GM18873 (cell line): ENCODE measurements around the gene SPTBN1.

Experiments
- ATAC-seq: cut with Tn5 transposase; IDR thresholded peaks from one replicate; pipeline ENCODE4 v1.9.1; 2021; ENCODE audit warnings: mild to moderate bottlenecking, moderate library complexity, moderate number of reproducible peaks; ENCODE audit not compliant: unreplicated experiment, low FRiP score

The SPTBN1 gene

DNA sequence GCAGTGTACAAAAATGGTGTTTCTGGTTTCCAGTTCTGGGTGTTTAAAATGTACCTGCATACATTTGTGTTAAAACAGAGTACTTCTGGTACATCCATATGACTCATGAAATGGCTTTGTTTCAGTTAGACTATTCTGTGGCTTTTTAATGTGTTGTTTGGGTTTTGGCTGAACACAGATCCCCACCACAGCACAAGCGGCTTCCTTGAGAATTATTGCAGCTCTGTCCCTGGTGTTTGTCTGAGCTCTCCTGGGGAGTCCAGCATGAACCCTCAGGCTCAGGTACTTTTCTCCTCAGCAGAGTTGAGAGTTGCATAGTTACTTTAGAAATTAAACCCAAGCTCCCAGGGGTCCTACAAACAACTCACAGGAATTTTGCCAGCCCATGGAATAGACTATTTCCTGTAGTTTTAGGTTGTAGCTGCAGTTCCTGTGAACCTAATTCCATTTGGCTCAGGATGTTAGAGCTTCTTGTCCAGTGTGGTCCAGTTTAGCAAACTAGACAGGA, 202.5 kb downstream of the SPTBN1 start:
- ATAC-seq: no peak

DNA sequence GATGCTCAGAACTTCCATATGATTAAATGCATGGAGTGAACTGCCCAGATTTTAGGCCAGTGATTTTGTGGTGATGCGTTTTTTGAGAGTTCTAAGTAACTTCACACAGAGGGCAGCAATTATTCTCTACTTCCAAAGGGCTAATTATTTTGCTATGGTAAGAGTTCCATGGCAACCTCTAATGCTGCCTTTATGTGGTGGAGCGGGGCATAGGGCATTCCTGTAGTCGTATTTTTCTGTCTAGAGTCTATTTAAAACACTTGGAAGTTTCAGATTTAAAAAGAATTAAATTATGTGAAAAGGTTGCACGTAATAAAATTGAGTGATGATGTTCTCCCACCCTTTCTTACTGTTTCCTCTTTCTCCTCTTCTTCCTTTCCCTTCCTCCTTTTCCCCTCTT, 203.4 kb downstream of the SPTBN1 start:
- no peak for ATAC-seq

DNA sequence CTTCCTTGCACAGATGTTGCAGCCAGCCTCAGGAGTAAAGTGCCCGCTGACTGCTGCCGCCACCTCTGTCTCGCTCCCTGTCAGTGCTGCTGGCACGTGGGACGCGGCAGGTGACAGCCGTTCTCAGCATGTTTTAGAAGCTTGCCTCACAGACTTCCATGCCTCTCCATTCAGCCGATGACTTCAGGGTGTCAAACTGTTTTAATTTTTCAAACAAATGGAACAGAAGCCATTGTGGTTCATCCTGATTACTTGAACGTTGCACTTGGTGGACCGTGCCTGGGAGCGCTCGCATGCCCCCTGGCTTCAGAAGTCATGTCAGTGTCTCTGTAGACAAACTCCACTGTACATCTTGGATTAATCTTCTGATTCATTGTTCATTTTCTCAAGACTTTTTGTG, 204.6 kb downstream of the SPTBN1 start:
- no peak for ATAC-seq

DNA sequence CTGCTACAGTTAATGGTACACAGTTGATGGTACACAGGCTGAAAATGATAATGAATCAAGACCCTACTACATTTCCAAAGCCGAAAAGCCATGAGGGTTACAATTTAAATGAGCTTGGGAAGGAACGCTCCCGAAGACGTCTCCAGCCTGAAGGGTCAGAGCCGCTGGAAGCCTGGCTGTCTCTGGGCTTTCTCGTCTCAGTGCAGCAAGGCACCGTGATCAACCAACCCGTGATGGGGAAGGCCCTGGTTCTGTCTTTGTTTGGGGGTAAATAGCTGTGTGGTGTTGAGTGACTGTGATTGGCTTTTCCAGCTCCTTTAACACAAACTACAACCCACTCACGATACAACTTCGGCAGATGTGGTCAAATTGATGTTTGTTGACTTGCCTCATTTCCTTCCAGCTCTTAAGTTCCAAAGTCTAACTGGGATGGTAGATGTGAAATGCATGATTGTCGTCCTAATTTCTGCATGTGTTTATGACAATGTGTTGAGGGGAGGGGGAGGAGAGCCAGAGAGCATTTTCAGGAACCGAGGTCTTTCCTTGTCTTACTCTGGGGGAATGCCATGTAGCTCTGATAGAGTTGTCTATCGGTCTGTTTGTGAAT, 207.4 kb downstream of the SPTBN1 start:
- no peak for ATAC-seq

DNA sequence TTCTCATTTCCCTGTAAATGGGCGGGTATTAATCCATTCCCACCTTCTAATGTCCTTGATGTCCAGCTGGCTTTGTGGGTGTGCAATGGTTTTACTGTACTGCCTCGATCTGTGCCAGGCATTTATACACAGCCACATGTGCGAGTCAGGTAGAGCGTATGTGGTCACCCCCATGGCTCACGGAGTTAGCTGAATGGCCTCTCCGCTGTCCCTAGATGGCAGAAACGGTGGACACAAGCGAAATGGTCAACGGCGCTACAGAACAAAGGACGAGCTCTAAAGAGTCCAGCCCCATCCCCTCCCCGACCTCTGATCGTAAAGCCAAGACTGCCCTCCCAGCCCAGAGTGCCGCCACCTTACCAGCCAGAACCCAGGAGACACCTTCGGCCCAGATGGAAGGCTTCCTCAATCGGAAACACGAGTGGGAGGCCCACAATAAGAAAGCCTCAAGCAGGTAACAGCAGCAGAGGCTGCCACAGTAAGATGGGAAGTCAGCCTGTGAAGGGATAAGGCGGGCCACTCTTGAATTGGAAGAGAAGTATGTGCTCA, 208.2 kb downstream of the SPTBN1 start:
- ATAC-seq: no peak

DNA sequence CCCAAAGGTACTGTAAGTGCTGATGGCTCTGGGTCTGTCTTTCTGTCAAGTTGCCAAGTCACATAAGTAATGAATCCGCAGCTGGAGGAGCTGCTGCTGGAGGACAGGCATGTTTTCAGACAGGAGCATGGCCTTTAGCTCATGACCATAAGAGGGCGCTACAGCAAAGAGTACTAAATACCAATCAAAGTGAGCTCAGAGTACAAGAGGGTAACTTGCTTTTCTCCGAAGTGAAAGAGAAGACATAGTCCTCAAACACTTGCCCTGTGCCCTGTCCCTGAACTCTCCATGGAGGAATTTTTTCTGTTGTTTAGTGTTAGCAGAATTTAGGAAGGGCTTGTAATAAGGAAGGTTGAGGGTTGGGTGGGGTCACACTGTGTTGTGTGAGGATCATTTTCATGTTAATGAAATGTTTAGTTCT, 209.3 kb downstream of the SPTBN1 start:
- no peak for ATAC-seq

DNA sequence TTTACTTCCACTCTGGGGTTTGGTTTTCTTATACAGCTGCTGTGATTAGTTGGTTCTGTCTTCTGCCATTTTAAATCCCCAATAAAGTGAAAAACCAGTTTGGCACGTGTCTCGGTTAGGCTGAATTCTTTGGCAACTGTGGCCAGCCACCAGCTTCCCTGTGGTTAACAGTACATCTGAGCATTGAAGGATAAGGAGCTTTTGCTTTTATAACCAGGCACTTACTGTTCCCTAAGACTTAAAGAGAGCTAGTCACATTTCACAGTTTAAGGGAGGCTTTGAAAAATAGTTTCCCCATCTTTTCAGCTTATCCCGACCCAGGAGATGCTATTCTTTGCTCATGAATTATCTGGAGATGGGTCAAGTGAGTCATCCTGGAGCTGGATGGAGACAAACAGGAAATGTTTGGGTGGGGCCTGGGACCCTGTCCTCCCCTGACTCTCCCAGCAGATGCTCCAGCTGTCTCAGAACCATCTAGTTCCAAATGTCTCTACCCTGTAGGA, 210.1 kb downstream of the SPTBN1 start:
- ATAC-seq: no peak

DNA sequence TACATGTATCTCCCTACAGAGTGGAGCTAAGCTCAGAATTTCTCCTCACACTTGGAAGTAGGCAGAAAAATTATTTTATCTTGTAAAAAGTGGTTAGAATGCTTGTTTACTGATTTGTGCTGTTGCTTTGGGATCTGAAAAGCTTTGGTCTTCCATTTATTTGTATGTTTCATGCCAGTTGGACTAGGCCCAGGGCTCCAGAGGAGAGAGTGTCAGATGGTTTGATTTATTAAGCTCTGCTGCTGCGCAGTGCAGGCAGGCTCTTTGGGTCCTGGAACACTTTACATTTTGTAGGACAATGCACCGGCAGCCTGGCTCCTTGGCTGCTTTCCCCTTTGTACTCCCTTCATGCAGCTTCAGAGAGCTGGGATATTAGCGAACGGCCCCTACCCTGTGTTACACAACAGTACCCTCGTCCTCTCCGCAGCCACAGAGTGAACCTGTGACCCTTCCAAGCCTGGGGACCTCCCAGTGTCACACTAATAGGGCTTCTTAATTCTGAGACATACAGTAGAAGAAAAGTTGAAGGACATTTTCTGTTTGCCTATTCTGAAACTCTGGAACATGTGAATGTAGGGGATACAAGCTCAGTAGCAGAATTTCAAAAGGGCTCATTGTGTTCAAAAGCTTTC, 210.6 kb downstream of the SPTBN1 start:
- no peak for ATAC-seq

DNA sequence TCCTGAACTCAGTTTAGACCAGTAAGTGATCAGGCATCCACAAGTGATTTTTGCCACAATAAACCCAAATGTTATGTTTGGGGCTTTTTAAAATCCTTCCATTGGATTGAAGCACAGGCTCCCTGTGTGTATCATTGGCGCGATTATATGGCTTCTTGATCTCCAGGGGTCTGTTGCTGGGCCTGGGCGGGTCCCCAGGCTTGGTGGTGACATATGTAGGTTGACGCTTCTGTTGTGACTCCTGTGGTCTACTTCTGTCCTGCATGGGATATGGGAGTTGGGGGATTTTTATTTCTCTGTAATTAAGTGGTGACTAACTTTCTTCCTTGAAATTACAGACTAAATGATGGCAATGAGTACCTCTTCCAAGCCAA, 211.1 kb downstream of the SPTBN1 start:
- no peak for ATAC-seq

DNA sequence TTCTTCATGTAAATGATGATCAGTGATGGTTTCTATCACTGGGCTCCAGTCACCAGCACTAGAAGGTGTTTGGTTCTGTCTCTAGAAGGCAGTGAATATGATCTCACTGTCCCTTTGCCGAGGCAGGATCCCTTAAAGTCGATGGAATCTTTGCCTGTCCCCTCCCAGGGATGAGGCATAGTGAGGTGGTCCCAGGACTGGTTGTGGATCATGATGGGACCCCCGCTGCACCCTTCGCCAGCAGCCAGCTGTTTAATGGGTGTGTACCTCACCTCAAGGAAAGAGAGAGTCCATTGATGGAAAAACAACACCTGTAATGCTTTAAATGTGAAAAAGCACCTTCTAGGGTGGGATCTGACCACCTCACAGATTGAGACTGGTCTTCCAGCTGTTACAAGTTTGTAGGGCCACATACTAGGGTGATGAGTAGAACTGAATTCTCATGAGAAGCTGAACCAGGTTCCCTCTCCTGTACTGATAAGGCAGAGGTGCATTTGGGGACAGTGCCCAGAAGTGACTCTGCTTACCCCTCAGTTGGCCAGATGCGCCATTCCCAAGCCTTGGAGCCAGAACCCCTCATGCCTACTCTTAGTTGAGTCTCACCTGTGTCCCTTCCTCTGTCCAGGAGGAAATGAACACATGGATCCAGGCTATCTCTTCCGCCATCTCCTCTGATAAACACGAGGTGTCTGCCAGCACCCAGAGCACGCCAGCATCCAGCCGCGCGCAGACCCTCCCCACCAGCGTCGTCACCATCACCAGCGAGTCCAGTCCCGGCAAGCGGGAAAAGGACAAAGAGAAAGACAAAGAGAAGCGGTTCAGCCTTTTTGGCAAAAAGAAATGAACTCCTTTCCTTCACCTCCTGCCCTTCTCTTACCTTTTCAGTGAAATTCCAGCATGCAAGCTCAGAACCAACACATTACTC, 211.9 kb downstream of the SPTBN1 start:
- no peak for ATAC-seq

DNA sequence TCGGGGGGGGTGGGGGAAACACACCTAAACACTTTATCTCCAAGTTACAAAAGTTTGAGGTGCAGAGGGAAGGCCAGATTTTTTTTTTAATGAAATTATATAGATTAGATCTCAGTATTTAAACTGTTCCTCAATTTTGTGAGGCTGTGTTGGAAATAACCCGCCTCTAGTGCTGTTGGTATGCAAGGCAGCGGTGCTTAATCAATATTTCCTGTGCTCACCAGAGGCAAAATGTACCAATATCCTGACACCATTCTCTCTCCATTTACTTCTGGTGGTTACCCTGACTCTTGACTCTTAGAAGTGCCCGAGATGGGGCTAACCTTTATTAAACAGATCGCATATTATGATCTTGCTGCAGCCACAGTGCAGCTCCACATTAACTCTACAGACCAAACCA, 212.6 kb downstream of the SPTBN1 start:
- no peak for ATAC-seq

DNA sequence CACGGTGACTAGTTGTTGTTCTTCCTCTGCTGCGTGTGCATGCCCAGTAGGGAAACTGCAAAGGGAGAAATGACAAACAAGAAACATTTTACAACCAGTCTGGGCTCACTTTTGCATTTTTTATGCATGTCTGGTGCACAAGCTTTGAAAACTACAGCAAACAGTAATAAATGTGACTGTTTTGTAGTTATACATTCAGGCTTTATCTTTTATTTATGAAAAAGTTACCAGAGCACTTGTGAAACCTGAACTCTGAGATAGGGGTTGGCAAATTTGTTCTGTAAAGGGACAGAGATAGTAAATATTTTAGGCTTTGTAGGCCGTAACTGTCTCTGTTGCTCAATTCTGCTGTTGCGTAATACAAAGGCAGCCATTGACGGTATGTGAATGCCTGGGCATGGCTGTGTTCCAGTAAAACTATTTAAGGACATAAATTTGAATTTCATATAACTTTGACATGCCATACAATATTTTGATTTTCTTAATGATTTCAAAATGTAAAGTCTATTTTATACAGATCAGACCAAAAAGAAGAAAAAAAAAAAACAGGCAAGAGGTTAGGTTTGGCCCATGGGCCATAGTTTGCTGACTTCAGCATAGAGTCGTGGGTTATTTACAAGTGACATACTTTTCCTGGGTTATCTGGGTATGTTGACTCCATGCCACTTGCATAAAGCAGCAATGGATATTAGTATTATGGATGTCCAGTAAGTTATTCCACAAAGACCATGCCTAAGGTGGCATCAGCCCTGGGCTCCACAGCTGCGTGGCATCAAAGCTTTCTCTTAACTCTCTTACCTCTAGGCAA, 213.8 kb downstream of the SPTBN1 start:
- no peak for ATAC-seq

DNA sequence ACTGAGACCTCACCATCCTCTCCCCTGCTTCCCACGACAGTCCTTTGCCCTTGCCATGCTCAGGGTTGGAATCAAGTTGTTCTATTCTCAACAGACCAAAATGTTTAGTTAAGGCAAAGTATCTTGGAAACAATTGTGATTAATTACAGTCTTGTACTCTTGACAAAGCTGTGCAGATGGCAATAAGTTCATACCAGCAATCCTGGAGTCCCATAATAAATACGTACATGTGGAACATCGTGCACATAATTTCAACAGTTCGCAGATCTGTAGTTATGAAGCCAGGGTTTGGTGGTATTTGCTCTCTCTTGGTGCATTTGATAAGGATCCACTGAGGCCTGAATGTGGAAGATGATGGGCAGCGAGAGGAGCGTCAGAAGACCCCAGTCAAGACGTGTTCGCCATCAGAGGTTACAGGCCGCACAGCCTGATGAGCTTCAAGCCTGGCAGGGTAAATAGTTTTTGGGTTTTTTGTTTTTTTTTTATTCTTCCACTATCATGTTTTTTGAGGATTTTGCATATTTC, 214.4 kb downstream of the SPTBN1 start:
- ATAC-seq: no peak

DNA sequence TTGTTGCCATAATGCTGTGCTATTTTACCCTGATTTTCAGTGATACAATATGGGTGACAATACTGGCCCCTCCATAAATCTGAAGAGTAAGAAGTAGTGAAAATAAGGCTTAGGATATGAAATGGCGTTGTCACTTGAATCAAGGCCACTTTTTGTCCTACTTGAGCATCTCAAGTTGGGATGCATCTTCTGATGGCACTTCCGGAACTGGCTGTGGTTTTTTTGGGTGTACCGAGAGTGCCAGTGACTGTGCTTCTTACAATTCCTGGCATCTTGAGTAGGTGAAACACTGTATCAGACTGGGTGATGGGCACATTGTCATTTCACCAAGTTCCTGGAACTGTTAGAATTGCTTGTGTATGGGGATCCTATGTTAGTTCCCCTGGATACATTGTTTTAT, 214.9 kb downstream of the SPTBN1 start:
- no peak for ATAC-seq

DNA sequence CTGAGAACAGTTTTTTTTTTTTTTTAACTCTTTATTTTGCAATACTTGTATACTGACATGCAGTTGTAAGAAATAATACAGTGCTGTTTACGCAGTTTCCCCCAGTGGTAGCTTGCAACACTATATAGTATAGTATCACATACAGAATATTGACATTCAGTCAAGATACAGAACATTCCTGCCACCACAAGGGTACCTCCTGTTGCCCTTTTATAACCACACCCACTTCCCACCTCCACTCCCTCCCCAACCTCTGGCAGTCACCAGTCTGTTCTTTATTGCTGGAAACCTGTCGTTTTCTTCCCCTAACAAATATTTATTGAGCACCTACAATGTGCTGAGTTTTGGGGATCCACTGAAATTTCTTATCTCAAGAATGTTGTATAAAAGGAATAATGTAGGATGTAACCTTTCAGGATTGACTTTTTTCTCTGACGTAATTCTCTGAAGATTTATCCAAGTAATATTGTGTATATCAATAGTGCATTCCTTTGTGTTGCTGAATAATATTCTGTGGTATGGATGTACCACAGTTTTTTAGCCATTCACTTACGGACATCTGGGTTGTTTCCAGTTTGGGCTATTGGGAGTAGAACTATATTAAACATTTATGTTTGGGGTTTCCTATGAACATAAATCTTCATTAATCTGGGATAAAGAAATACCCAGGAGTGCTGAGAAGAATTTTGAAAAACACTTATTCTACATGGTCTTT, 215.9 kb downstream of the SPTBN1 start:
- no peak for ATAC-seq

DNA sequence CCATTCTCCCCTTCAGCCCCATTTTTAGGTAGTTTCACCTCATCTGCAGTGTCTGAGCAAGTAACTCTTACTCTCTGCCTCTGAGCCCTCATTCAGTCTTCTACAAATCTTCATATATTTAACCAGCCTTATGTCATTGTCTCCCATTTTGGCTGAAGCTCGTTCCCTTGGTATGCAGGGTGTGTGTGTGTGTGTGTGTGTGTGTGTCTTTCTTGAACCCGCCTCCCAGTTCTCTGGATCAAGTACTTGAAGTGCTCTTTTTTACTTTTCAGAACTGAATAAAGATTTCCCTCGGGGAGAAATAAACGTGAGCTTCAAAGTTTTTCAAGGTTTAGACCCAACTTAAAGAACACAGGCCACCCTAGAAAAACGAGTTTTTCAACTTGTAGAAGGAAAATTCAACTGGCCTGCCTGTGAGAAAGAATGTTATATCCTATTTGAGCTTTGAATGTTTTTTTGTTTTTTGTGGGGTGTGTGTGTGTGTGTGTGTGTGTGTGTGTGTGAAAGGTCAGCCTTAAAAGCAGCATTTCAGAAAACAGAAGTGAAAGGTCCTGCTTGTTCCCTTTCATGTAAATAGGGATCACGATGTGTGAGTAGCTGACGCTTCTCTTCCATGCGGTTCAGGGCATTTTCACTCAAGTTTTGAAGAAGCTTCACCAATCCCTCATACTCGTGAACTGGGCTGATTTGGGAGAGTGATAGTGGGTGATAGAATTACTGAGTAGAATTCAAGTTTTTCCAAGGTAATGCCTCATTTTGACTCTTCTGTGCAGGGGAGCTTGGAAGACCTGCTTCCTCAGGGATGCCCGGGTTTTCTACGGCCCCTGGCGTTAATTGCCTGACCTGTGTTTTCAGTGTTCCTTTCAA, 216.7 kb downstream of the SPTBN1 start:
- no peak for ATAC-seq

DNA sequence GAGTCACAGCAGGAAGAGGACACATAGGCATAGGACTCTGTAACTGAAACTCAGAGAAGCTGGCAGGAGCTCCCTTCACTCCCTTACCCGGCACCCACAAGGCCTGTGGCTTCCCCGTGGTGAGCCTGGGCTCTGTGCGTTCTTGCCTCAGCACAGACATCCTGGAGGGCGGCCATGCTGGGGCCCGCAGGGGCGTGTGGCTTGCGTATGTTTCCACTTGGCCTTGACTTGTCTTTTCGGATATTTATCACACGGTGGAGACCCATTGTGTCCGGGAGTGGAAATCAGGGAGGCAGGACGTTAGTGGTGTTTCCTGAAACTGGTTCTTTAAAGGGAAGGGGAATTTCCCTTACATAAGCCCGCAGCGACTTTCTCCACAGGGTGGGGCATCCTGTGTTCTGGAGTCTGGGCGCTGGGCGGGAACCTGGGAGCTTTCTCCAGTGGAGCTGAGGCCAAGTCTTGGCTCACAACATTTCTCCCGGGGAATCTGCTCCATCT, 217.4 kb downstream of the SPTBN1 start:
- ATAC-seq: no peak

DNA sequence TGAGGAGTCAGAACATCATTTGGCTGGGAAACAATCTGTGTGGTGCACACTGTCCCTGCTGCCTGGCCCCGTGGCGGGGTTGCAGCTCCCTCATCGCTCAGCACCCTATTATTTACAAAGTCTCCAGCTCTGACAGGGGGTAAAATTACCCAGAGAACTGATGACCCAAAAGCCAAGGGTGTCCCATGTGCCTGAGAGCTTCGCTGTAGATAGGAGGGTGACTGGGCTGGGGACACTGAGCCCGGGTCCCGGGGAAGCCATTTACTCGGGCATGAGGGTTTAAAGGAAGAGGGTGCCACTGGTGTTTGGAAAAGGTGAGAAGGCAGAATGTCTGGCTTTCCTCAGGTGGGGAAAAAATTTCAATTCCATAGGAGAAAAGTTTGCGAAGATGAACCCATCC, 219.2 kb downstream of the SPTBN1 start:
- ATAC-seq: no peak
